Measurements from ENCODE around the gene PPDPF.

DNA sequence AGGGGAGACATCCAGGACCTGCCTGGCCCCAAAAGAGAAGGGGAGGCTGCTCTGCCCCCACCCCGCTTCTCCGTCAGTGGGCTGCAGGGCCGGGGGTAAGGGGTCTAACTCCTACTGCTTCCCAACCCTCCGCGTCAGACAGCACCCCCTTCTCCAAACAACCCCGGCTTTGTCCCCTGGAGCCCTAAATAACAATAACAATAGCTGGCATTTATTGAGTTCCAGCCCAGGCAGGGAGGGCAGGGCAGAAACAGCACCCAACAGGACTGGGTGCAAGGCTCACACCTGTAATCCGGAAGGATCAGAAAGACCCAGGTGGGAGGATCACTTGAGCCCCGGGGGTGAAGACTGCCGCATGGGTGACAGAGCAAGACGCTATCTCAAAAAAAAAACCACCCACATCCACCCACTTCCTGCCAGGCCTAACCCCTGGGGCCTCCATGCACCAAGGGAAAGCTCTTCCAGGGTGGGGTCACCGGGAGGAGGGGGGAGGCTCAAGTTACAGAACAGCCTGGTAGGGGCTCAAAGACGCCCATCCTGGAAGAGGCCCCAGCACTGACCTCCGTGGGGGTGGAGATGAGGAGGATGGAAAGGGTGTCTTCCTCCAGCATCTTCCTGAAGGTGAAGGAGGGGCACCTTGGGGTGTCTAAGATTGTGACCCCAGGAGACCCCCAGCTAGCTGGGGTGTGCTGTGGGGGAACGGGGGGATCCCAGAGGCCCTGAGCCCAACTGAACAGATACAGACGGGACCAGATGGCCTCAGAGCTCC, 32.1 kb downstream of the PPDPF start:
- no peak for TF ChIP-seq POLR2A (IDR thresholded peaks at IDR 0.05)
- TF ChIP-seq, protein P1, sequence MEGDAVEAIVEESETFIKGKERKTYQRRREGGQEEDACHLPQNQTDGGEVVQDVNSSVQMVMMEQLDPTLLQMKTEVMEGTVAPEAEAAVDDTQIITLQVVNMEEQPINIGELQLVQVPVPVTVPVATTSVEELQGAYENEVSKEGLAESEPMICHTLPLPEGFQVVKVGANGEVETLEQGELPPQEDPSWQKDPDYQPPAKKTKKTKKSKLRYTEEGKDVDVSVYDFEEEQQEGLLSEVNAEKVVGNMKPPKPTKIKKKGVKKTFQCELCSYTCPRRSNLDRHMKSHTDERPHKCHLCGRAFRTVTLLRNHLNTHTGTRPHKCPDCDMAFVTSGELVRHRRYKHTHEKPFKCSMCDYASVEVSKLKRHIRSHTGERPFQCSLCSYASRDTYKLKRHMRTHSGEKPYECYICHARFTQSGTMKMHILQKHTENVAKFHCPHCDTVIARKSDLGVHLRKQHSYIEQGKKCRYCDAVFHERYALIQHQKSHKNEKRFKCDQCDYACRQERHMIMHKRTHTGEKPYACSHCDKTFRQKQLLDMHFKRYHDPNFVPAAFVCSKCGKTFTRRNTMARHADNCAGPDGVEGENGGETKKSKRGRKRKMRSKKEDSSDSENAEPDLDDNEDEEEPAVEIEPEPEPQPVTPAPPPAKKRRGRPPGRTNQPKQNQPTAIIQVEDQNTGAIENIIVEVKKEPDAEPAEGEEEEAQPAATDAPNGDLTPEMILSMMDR (IDR thresholded peaks at IDR 0.05), result no peak

Data from prostate gland (tissue), 2 donors.